ENCODE data around the gene TMEM132D. TPM values are rescaled to one million over a fixed set of nuclear protein-coding genes. Genes with fewer than 3 reads are reported as not detected.

Gene TMEM132D
- total RNA-seq, 1 donor from 2014 or later: not detected

GRCh38 chr12:129887101-129887500 is 16.7 kb downstream of the TMEM132D start:
- Histone ChIP-seq H3K27me3 (no peaks in the 10 kb centered on the region), H3K4me3 (no peak overlapping the region), H3K9me3 (no peaks in the 10 kb centered on the region), H3K4me1 (no peaks in the 10 kb centered on the region), H3K36me3 (no peaks in the 10 kb centered on the region), H3K27ac (no peak overlapping the region)
- DNase-seq (ENCODE audit: extremely low spot score in 2 of 2): no peak
- TF ChIP-seq POLR2A (IDR thresholded peaks at IDR 0.05) (no peak), POLR2AphosphoS5 (IDR thresholded peaks at IDR 0.05; ENCODE audit: insufficient read depth in 1 of 2, low read depth in 1 of 2) (no peak), CTCF (IDR thresholded peaks at IDR 0.05) (no peak)
- intact Hi-C loops (cut with DNase I): no loop called here

GRCh38 chr12:129886541-129886940 is 17.3 kb downstream of the TMEM132D start:
- intact Hi-C loops (cut with DNase I): no loop called here
- TF ChIP-seq POLR2A (IDR thresholded peaks at IDR 0.05): no peak
- no peak for TF ChIP-seq CTCF (IDR thresholded peaks at IDR 0.05)
- no peak for TF ChIP-seq POLR2AphosphoS5 (IDR thresholded peaks at IDR 0.05; ENCODE audit: insufficient read depth in 1 of 2, low read depth in 1 of 2)

GRCh38 chr12:129885287-129885686 is 18.5 kb downstream of the TMEM132D start:
- intact Hi-C loops (cut with DNase I): no loop called here
- no peaks in the 10 kb centered on the region for H3K36me3 ChIP-seq
- H3K4me3 ChIP-seq: no peak overlapping the region
- H3K9me3 ChIP-seq: no peaks in the 10 kb centered on the region
- TF ChIP-seq CTCF (IDR thresholded peaks at IDR 0.05): no peak
- TF ChIP-seq POLR2A (IDR thresholded peaks at IDR 0.05): no peak
- TF ChIP-seq POLR2AphosphoS5 (IDR thresholded peaks at IDR 0.05; ENCODE audit: insufficient read depth in 1 of 2, low read depth in 1 of 2): no peak
- no peak for DNase-seq (ENCODE audit: extremely low spot score in 2 of 2)
- H3K4me1 ChIP-seq: no peaks in the 10 kb centered on the region
- no peaks in the 10 kb centered on the region for H3K27me3 ChIP-seq
- no peak overlapping the region for H3K27ac ChIP-seq

More at GRCh38 chr12:129886541-129886940, 17.3 kb downstream of the TMEM132D start:
- no peaks in the 10 kb centered on the region for H3K27me3 ChIP-seq
- H3K4me3 ChIP-seq: no peak overlapping the region
- H3K4me1 ChIP-seq: no peaks in the 10 kb centered on the region
- H3K9me3 ChIP-seq: no peaks in the 10 kb centered on the region
- DNase-seq (ENCODE audit: extremely low spot score in 2 of 2): no peak
- no peak overlapping the region for H3K27ac ChIP-seq
- H3K36me3 ChIP-seq: no peaks in the 10 kb centered on the region

GRCh38 chr12:129877411-129877810 is 26.4 kb downstream of the TMEM132D start:
- H3K9me3 ChIP-seq: no peaks in the 10 kb centered on the region
- no peaks in the 10 kb centered on the region for H3K27me3 ChIP-seq
- no peaks in the 10 kb centered on the region for H3K4me1 ChIP-seq
- intact Hi-C loops (cut with DNase I): no loop called here
- peak in 1 of 2 donors; percentile 27 for DNase-seq (ENCODE audit: extremely low spot score in 2 of 2)
- no peak for TF ChIP-seq POLR2AphosphoS5 (IDR thresholded peaks at IDR 0.05; ENCODE audit: insufficient read depth in 1 of 2, low read depth in 1 of 2)
- TF ChIP-seq POLR2A (IDR thresholded peaks at IDR 0.05): no peak
- no peak for TF ChIP-seq CTCF (IDR thresholded peaks at IDR 0.05)
- H3K27ac ChIP-seq: no peak overlapping the region
- H3K4me3 ChIP-seq: no peak overlapping the region
- no peaks in the 10 kb centered on the region for H3K36me3 ChIP-seq

- no peak for DNase-seq (ENCODE audit: extremely low spot score in 2 of 2)
- Histone ChIP-seq H3K4me1 (no peaks in the 10 kb centered on the region), H3K36me3 (no peaks in the 10 kb centered on the region), H3K27me3 (no peaks in the 10 kb centered on the region), H3K4me3 (no peak overlapping the region), H3K27ac (no peak overlapping the region), H3K9me3 (no peaks in the 10 kb centered on the region)
- TF ChIP-seq CTCF (IDR thresholded peaks at IDR 0.05): no peak
- no peak for TF ChIP-seq POLR2AphosphoS5 (IDR thresholded peaks at IDR 0.05; ENCODE audit: insufficient read depth in 1 of 2, low read depth in 1 of 2)
- no peak for TF ChIP-seq POLR2A (IDR thresholded peaks at IDR 0.05)
- intact Hi-C loops (cut with DNase I): no loop called here
Observed at GRCh38 chr12:129873833-129874208, 30.0 kb downstream of the TMEM132D start.

All from vagina (tissue), 2 donors.